ENCODE results near the gene HSD11B1.

HSD11B1 gene

DNA sequence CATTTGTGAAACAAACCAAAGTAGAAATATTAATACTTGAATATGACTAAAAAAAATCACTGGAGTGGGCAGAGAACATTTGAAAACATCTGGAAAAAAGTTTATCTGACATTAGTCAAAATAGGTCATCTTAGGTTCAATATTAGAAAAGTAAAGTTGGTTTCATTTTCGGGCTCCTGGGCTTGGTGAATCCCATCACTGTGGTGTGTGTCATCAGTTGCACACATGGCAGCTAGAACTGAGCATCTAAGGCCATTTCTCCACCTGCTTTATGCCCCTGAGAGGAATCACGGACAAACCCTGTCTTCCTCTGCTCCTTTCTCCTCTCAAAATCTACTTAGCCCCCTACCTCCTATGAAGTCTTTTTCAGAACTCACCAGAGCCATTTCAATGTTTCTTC, 5.4 kb downstream of the HSD11B1 start:
- no peak for DNase-seq (ENCODE audit: low read depth)
- TF ChIP-seq, protein P1, sequence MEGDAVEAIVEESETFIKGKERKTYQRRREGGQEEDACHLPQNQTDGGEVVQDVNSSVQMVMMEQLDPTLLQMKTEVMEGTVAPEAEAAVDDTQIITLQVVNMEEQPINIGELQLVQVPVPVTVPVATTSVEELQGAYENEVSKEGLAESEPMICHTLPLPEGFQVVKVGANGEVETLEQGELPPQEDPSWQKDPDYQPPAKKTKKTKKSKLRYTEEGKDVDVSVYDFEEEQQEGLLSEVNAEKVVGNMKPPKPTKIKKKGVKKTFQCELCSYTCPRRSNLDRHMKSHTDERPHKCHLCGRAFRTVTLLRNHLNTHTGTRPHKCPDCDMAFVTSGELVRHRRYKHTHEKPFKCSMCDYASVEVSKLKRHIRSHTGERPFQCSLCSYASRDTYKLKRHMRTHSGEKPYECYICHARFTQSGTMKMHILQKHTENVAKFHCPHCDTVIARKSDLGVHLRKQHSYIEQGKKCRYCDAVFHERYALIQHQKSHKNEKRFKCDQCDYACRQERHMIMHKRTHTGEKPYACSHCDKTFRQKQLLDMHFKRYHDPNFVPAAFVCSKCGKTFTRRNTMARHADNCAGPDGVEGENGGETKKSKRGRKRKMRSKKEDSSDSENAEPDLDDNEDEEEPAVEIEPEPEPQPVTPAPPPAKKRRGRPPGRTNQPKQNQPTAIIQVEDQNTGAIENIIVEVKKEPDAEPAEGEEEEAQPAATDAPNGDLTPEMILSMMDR (IDR thresholded peaks at IDR 0.05; ENCODE audit: control insufficient read depth, insufficient read depth, low read depth, low read length, missing control alignments), result no peak
- no peak overlapping the region for H3K4me3 ChIP-seq (ENCODE audit: control insufficient read depth, low read depth, low read length)

DNA sequence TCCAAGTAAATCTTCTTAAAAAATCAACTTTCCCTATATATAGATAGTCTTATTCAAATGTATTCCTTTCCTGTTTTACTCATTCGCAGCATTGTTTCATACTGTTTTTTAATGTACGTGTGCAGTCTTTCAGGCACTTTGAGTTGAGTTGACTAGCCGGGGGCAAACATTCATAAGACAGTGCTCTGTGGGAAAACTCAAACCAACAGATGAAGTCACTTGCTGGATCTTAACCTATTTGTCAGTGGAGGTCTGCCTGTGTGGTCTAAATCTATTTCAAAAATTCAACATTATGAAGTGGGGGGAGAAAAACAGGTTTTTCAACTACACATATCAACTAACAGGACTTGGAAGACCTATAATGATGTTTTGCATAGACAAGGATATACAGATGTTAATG, 6.2 kb downstream of the HSD11B1 start:
- no peak overlapping the region for H3K4me3 ChIP-seq (ENCODE audit: control insufficient read depth, low read depth, low read length)
- TF ChIP-seq, protein P1 (IDR thresholded peaks at IDR 0.05; ENCODE audit: control insufficient read depth, insufficient read depth, low read depth, low read length, missing control alignments), result no peak
- no peak for DNase-seq (ENCODE audit: low read depth)

DNA sequence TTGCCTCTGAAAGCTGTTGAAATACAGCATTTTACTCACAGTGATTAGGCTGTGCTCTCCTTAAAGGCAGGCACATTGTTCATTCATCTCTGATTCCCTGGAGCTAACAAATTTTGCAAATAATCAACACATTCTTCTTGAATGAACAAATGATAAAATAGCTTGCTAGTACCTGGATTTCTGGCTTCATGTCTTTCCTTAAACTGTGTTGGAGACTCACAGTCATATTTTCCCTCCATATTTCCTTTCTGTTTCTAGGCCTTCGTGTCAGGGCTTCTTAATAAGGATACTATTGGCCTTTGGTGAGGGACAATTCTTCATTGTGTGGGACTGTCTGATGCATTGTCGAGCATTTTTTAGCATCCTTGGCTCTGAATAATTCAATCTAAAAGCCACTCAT, 9.7 kb downstream of the HSD11B1 start:
- H3K4me3 ChIP-seq (ENCODE audit: control insufficient read depth, low read depth, low read length), result no peak overlapping the region
- TF ChIP-seq, protein P1 (IDR thresholded peaks at IDR 0.05; ENCODE audit: control insufficient read depth, insufficient read depth, low read depth, low read length, missing control alignments), result no peak
- no peak for DNase-seq (ENCODE audit: low read depth)

DNA sequence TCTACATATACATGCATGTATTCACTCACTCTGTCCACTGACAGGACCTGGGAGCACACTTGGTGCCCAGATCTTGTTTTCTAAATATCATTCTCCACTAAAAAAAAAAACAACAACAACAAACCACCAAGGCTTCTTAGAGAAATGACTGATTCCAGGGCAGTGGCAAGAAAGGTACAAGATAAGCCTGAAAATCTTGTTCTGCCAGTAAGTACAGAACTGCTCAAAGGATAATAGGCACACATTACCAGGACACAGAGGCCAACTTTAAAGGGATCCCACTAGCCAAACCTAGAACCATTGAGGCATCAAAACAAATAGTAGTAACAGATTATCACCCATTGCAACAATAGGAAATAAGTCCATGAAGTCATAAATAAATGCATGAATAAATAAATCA, 10.7 kb downstream of the HSD11B1 start:
- no peak overlapping the region for H3K4me3 ChIP-seq (ENCODE audit: control insufficient read depth, low read depth, low read length)
- no peak for DNase-seq (ENCODE audit: low read depth)
- TF ChIP-seq, protein P1 (IDR thresholded peaks at IDR 0.05; ENCODE audit: control insufficient read depth, insufficient read depth, low read depth, low read length, missing control alignments), result no peak

DNA sequence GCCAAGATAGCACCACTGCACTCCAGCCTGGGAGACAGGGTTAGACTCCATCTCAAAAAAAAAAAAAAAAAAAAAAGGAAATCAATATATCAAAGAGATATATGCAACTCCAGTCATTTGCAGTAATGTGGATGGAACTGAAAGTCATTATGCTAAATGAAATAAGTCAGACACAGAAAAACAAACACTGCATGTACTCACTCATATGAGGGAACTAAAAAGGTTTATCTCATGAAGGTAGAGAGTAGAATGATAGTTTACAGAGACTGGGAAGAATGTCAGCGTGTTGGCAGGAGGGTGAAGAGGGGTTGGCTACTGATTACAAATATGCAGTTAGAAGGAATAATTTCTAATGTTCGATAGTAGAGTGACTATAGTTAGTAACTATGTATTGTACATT, 13.2 kb downstream of the HSD11B1 start:
- TF ChIP-seq, protein P1 (IDR thresholded peaks at IDR 0.05; ENCODE audit: control insufficient read depth, insufficient read depth, low read depth, low read length, missing control alignments), result no peak
- no peak overlapping the region for H3K4me3 ChIP-seq (ENCODE audit: control insufficient read depth, low read depth, low read length)
- no peak for DNase-seq (ENCODE audit: low read depth)

DNA sequence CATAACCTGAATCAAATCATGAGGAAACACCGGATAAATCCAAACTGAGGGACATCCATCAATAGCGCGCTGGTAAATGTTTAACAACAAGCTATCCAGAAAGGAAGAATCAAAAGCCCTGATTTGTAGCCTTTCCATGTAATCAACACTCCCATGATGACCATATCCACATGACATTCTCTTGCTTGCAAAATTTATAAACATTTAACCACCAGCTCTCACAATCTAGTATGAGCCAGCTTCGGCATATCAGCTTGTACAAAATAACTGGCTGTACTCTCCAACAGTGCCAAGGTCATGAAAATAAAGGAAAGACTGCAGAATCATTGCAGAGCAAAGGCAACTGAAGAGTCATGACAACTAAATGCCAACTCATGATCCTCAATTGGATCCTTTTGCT, 15.7 kb downstream of the HSD11B1 start:
- H3K4me3 ChIP-seq (ENCODE audit: control insufficient read depth, low read depth, low read length), result no peak overlapping the region
- no peak for DNase-seq (ENCODE audit: low read depth)
- TF ChIP-seq, protein P1 (IDR thresholded peaks at IDR 0.05; ENCODE audit: control insufficient read depth, insufficient read depth, low read depth, low read length, missing control alignments), result no peak

DNA sequence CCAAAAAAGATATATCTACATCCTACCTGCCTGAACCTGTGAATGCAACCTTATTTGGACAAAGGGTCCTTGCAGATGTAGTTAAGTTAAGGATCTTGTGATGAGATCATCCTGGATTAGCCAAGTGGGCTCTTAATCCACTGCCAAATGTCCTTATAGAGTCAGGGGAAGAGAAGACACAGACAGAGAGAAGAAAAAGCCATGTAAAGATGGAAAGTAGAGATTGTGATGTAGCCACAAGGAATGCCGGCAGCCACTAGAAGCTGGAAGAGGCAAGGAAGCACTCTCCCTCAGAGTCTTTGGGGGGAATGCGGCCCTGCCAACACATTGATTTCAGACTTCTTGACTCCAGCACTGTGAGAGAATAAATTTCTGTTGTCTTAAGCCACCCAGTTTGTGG, 16.2 kb downstream of the HSD11B1 start:
- no peak overlapping the region for H3K4me3 ChIP-seq (ENCODE audit: control insufficient read depth, low read depth, low read length)
- DNase-seq (ENCODE audit: low read depth), result no peak
- TF ChIP-seq, protein P1 (IDR thresholded peaks at IDR 0.05; ENCODE audit: control insufficient read depth, insufficient read depth, low read depth, low read length, missing control alignments), result no peak

Measured in AG09309 (cell line).